ENCODE data around the gene MB.
"Not testable (repeated sequence)": the region's sequence is repeated elsewhere in the genome, so short reads cannot be mapped to it uniquely, and the experiment has no call there.

The MB gene

GRCh38 chr22:35617137-35617755, at the start of gene MB:
MB (minus strand) TSS chr22:35617329; CDS start chr22:35617257, 72 bp downstream.
- DNase-seq = no peak

GRCh38 chr22:35666699-35667098, 49.6 kb upstream of the MB start:
- not testable (repeated sequence) for DNase-seq

GRCh38 chr22:35664955-35665587, 47.9 kb upstream of the MB start:
- no peak for DNase-seq

- no peak for DNase-seq
These were observed 46.2 kb upstream of the MB start for GRCh38 chr22:35663371-35663770.

GRCh38 chr22:35662914-35663313, 45.8 kb upstream of the MB start:
- DNase-seq = no peak

GRCh38 chr22:35661464-35661863, 44.3 kb upstream of the MB start:
- no peak for DNase-seq

GRCh38 chr22:35660291-35661127, 43.4 kb upstream of the MB start:
- DNase-seq = peak; percentile 42

GRCh38 chr22:35657571-35658312, 40.6 kb upstream of the MB start:
- no peak for DNase-seq

DNA sequence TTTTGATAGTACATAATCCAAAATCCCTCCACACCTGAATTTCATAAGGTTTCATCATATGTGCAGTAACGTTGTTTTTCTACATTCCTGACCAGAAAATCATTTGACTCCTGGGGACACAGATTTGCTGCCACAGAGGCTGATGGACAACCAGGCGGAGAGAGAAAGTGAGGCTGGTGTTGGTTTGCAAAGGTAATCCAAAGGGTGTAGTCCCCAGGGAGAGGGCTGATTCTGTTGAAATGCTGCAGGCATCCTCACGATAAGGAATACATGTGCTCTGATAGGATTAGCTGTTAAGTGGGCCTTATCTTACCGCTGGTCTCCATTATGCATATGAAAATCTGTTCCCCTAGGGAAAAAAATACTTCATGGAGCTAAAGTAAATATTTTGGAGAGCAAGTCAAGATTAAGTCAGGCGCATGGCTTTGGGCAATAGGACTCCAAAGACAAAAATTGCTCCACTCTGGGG, 39.2 kb upstream of the MB start:
- no peak for DNase-seq

GRCh38 chr22:35653824-35654223, 36.7 kb upstream of the MB start:
- DNase-seq = no peak

DNA sequence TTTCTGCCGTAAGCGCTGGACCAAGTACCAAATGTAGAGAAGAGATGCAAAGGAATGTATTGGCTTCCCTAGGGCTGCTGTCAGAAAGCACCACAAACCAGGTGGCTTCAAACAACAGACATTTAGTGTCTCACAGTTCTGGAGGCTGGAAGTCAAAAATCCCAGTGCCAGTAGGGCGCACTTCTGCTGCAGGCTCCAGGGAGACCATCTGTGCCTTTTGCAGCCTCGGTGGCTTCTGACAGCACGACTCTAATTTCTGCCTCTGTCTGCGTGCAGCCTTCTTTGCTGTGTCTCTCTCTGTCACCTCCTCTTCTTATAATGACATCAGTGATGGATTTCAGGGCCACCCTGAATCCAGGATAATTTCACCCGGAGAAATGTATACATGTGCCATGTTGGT, 34.0 kb upstream of the MB start:
- DNase-seq = no peak

DNA sequence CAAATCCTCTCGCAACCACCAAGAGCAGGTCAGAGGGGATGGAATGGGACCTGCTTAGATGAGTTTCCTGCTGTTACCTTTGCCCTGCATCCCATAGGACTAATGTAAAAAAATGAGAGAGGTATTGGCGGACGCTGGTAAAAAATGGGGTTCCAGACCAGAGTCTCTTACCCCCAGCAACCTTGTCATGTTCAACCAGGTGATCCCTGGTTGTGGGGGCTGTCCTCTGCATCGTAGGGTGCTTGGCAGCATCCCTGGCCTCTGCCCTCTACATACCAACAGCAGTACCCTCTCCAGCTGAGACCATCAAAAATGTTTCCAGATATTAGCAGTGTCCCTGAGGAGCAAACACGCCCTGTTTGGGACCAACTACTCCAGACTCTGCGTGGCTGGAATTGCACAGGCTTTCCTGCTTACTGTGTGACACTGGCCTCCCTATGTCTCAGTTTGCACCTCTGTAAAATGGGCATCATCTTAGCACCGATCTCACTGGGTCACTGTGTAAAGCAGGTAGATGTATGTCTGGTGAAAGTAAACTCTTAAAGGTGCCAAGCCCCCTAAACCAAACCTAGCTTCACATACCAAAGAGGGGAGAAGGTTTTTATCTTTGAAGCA, 32.6 kb upstream of the MB start:
- no peak for DNase-seq

DNA sequence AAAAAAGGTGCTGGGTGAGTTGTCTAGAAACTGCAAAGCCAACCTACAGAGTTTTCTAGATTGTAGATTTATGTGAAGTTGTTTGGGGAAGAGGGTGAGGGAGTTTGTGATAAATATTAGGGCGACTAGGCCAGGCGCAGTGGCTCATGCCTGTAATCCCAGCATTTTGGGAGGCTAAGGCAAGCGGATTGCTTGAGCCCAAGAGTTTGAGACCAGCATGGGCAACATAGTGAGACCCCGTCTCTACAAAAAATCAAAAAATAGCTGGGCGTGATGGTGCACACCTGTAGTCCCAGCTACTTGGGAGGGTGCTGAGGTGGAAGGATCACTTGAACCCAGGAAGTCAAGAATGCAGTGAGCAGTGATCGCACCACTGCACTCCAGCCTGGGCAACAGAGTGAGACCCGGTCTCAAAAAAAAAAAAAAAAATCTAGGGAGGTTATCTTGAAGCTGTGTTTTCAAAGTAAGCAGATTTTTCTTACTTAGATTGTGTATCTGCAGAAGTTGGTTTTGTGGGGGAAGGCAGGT, 32.0 kb upstream of the MB start:
- no peak for DNase-seq

GRCh38 chr22:35648066-35649025, 31.2 kb upstream of the MB start, which contains the start of gene APOL6:
APOL6 (plus strand) TSS chr22:35648446; CDS start chr22:35656426, 7,980 bp downstream.
- DNase-seq = peak; percentile 74

- no peak for DNase-seq
These were observed 28.5 kb upstream of the MB start for GRCh38 chr22:35645646-35646045.

GRCh38 chr22:35643991-35644390, 26.9 kb upstream of the MB start:
- no peak for DNase-seq

DNA sequence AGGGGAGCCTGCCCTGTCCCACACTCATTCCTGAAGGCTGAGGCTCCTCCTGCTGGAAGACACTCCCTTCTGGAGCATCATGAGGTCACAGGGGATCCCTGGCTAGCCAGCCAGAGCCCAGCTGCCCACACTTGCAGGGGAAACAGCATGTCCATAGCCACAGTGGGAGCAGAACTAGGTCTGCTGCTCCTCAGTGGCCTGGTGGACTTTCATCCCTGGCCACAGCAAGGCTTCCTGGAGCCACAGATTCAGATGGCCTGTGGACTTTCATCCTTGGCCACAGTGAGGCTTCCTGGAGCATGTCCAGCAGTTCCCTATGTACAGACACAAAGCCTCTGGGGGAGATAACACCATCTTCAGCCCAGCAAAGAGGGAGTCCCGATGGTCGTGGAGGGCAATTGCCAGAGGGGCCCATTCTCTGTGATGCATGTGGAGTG, 25.2 kb upstream of the MB start:
- no peak for DNase-seq

DNA sequence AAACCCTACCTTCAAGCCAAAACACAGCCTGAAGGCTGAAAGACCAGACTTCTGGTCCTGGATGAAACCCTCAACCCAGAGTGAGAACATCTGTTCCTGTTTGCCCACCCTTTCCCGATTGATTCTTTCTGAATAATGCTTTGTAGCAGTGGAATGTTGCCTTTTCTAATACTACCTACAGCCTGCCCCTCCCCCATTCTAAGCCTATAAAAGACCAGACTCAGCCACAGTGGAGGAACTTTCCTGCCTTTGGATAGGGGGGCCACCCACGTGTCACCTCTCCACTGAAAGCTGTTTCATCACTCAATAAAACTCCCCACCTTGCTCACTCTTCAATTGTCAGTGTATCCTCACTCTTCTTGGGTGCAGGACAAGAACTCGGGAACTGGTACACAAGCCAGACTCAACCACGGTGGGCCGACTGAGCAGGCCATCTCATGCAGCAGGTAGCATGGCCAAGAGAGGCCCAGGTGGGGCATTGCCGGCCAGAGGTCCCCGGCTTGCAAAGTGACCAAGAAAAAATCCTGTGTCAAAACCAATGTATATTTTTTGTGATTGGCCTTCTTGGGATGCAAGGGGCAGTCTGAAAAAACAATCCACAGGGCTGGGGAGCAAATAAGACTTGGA, 24.5 kb upstream of the MB start:
- DNase-seq = no peak

- peak; percentile 87 for DNase-seq
These were observed 21.3 kb upstream of the MB start for GRCh38 chr22:35638410-35638809.

DNA sequence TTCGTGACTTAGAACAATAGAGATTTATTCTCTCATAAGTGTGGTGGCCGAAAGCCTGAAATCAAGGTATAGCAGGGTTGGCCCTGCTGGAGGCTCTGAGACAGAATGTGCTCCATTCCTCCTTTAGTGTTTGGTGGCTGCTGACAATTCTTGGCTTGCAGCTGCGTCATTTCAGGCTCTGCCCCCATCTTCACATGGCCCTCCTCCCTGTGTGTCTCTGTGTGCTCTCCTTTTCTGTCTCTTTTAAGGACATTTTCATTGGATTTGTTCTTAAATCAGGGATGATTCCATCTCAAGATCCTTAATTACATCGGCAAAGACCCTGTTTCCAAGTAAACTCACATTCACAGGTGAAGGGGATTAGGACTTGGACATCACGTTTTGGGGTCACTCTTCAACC, 20.9 kb upstream of the MB start:
- DNase-seq = no peak

DNA sequence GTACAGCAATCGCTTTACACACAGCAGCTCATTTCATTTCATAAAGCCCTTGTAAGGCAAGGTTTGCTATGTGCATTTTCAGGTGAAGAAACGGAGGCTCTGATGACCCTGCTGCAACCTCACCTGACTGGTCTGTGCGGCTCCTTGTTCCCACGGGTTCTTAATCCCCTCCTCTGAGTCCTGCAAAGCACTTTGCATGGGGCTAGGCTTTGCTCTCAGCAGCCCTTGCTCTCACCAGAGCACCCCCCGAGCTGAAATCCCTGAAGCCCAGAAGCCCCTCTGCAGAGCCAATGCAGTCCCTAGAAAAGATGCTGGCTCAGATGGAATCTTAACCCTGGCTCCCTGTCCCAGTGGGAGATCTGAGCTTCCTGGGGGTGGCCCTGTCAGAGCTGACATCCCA, 20.1 kb upstream of the MB start:
- DNase-seq = no peak

All from fibroblast of skin of right quadriceps (primary cell).